Neural cell (in vitro differentiated cells): ENCODE results near the gene IL2RG. TPM values are rescaled to one million over a fixed set of nuclear protein-coding genes. Genes with fewer than 3 reads are reported as not detected.

Experiments used
- H2AFZ ChIP-seq: fragments of 200-600, 300-800 bp; sonication (generic), shearing (Covaris generic); 2 replicates; pipeline ENCODE4 v1.6.0; 2014; ENCODE audit warnings: low read depth, mild to moderate bottlenecking, antibody characterized with exemption, low read length, moderate library complexity
- H3F3A ChIP-seq: fragments of 200-600 bp; shearing (Covaris generic); 2 replicates; pipeline ENCODE4 v1.6.1; 2016; ENCODE audit warnings: mild to moderate bottlenecking, moderate library complexity, mixed read lengths, antibody characterized with exemption, low read length; ENCODE audit not compliant: insufficient read depth, poor library complexity, severe bottlenecking
- H3K27ac ChIP-seq: fragments of 200-600, 300-800 bp; sonication (generic), shearing (Covaris generic); 2 replicates; pipeline ENCODE4 v1.5.1; 2014; ENCODE audit warnings: mild to moderate bottlenecking, low read length, moderate library complexity
- H3K27me3 ChIP-seq: fragments of 300-800, 200-600 bp; sonication (generic), shearing (Covaris generic); 2 replicates; pipeline ENCODE4 v1.6.0; 2014; ENCODE audit warnings: mild to moderate bottlenecking, low read depth, low read length, moderate library complexity; ENCODE audit not compliant: insufficient read depth
- H3K36me3 ChIP-seq: fragments of 300-800, 200-600 bp; sonication (generic), shearing (Covaris generic); 2 replicates; pipeline ENCODE4 v1.5.1; 2014; ENCODE audit warnings: mild to moderate bottlenecking, antibody characterized with exemption, low read length, moderate library complexity; ENCODE audit not compliant: insufficient read depth
- H3K4me2 ChIP-seq: fragments of 300-800, 200-600 bp; sonication (generic), shearing (Covaris generic); 2 replicates; pipeline ENCODE4 v1.6.0; 2014; ENCODE audit warnings: mild to moderate bottlenecking, low read length
- H3K4me3 ChIP-seq: fragments of 300-800, 200-600 bp; sonication (generic), shearing (Covaris generic); 2 replicates; pipeline ENCODE4 v1.5.1; 2014; ENCODE audit warnings: mild to moderate bottlenecking, low read length, moderate library complexity
- H3K79me2 ChIP-seq: fragments of 200-600 bp; shearing (Covaris generic); replicated peaks from 2 replicates; pipeline ENCODE4 v1.6.0; 2014; ENCODE audit warnings: mild to moderate bottlenecking, low read length, moderate library complexity; ENCODE audit not compliant: insufficient read depth
- H3K9ac ChIP-seq: fragments of 300-800, 200-600 bp; sonication (generic), shearing (Covaris generic); 2 replicates; pipeline ENCODE4 v1.6.1; 2016; ENCODE audit warnings: mild to moderate bottlenecking, low read length, mixed read lengths
- H3K9me2 ChIP-seq: fragments of 200-600 bp; shearing (Covaris generic); 2 replicates; pipeline ENCODE4 v1.6.1; 2016; ENCODE audit warnings: mild to moderate bottlenecking, low read length, mixed read lengths; ENCODE audit not compliant: insufficient read depth
- H3K9me3 ChIP-seq: fragments of 200-600, 300-800 bp; sonication (generic), shearing (Covaris generic); 2 replicates; pipeline ENCODE4 v1.6.1; 2016; ENCODE audit warnings: mild to moderate bottlenecking, mixed run types, low read length, moderate library complexity, mixed read lengths
- H4K20me1 ChIP-seq: fragments of 200-600 bp; shearing (Covaris generic); 2 replicates; pipeline ENCODE4 v1.6.1; 2016; ENCODE audit warnings: mild to moderate bottlenecking, mixed run types; ENCODE audit not compliant: insufficient read depth
- CTCF ChIP-seq: fragments of 450-650 bp; IDR thresholded peaks from 2 replicates; pipeline ENCODE4 v1.5.1; 2014; ENCODE audit warnings: antibody characterized with exemption, mild to moderate bottlenecking, moderate library complexity; ENCODE audit not compliant: poor library complexity, severe bottlenecking
- EP300 ChIP-seq: fragments of 450-650 bp; conservative IDR thresholded peaks from 2 replicates; pipeline ENCODE4 v1.6.1; 2014; ENCODE audit warnings: antibody characterized with exemption, mild to moderate bottlenecking, moderate library complexity; ENCODE audit not compliant: poor library complexity, severe bottlenecking
- EZH2 ChIP-seq: fragments of 200-600, 300-800 bp; shearing (Covaris generic), sonication (generic); IDR thresholded peaks from 2 replicates; pipeline ENCODE4 v1.6.1; 2014; ENCODE audit warnings: antibody characterized with exemption, low read length, borderline replicate concordance, mild to moderate bottlenecking; ENCODE audit not compliant: insufficient read depth, poor library complexity, severe bottlenecking
- MXI1 ChIP-seq: fragments of 450-650 bp; conservative IDR thresholded peaks from 2 replicates; pipeline ENCODE4 v1.6.1; 2014; ENCODE audit warnings: antibody characterized with exemption, mild to moderate bottlenecking; ENCODE audit not compliant: poor library complexity, severe bottlenecking
- POLR2AphosphoS5 ChIP-seq: IDR thresholded peaks from 2 replicates; pipeline ENCODE4 v1.6.1; 2012
- RAD21 ChIP-seq: fragments of 450-650 bp; conservative IDR thresholded peaks from 2 replicates; pipeline ENCODE4 v1.6.1; 2014; ENCODE audit warnings: antibody characterized with exemption, mild to moderate bottlenecking, moderate library complexity
- REST ChIP-seq: IDR thresholded peaks from 2 replicates; pipeline ENCODE4 v1.6.1; 2012; ENCODE audit warnings: borderline replicate concordance
- SMC3 ChIP-seq: fragments of 450-650 bp; conservative IDR thresholded peaks from 2 replicates; pipeline ENCODE4 v1.6.1; 2014; ENCODE audit warnings: antibody characterized with exemption, mild to moderate bottlenecking, moderate library complexity; ENCODE audit not compliant: poor library complexity
- TAF1 ChIP-seq: IDR thresholded peaks from 2 replicates; pipeline ENCODE4 v1.6.1; 2012; ENCODE audit warnings: low read depth
- polyA plus RNA-seq: library from polyadenylated mRNA; depleted of rRNA; stranded (reverse); fragments of >200 nt; gene quantifications from 2 replicates; pipeline ENCODE4 v1.2.3, GENCODE V29; 2014

IL2RG gene
- polyA plus RNA-seq, 1 donor from 2014 or later, result not detected

- Histone ChIP-seq H3K4me2 (no peak overlapping the region), H3K9me3 (no peaks in the 10 kb centered on the region), H3K9ac (no peak overlapping the region), H3K27ac (no peak overlapping the region), H3K9me2 (no peaks in the 10 kb centered on the region), H3K79me2 (no peaks in the 10 kb centered on the region), H3F3A (no peaks in the 10 kb centered on the region), H4K20me1 (no peaks in the 10 kb centered on the region), H2AFZ (no peak overlapping the region), H3K4me3 (no peak overlapping the region), H3K36me3 (no peaks in the 10 kb centered on the region), H3K27me3 (peaks cover 7% of the 10 kb centered on the region)
- no peak for TF ChIP-seq MXI1
- TF ChIP-seq EZH2, result no peak
- TF ChIP-seq SMC3, result no peak
- no peak for TF ChIP-seq TAF1
- no peak for TF ChIP-seq CTCF
- TF ChIP-seq EP300, result no peak
- no peak for TF ChIP-seq REST
- no peak for TF ChIP-seq POLR2AphosphoS5
- no peak for TF ChIP-seq RAD21
Observed at GRCh38 chrX:71098951-71099506, 12.3 kb downstream of the IL2RG start.

GRCh38 chrX:71098302-71098701 is 13.1 kb downstream of the IL2RG start:
- no peak for TF ChIP-seq RAD21
- TF ChIP-seq POLR2AphosphoS5, result no peak
- no peak for TF ChIP-seq EP300
- TF ChIP-seq CTCF, result no peak
- no peak for TF ChIP-seq TAF1
- no peak for TF ChIP-seq MXI1
- no peak for TF ChIP-seq REST
- TF ChIP-seq EZH2, result no peak
- no peak for TF ChIP-seq SMC3
- H2AFZ ChIP-seq, result no peak overlapping the region
- H3K36me3 ChIP-seq, result no peaks in the 10 kb centered on the region
- peaks cover 7% of the 10 kb centered on the region for H3K27me3 ChIP-seq
- no peaks in the 10 kb centered on the region for H3K9me3 ChIP-seq
- H3K9ac ChIP-seq, result no peak overlapping the region
- H3F3A ChIP-seq, result no peaks in the 10 kb centered on the region
- H3K4me3 ChIP-seq, result no peak overlapping the region
- H4K20me1 ChIP-seq, result no peaks in the 10 kb centered on the region
- no peak overlapping the region for H3K4me2 ChIP-seq
- H3K9me2 ChIP-seq, result no peaks in the 10 kb centered on the region
- H3K79me2 ChIP-seq, result no peaks in the 10 kb centered on the region
- H3K27ac ChIP-seq, result no peak overlapping the region
